ENCODE data around the gene PGD.
A peak's percentile ranks its signal among the peaks of the same experiment; 100 is the strongest.

Gene PGD

DNA sequence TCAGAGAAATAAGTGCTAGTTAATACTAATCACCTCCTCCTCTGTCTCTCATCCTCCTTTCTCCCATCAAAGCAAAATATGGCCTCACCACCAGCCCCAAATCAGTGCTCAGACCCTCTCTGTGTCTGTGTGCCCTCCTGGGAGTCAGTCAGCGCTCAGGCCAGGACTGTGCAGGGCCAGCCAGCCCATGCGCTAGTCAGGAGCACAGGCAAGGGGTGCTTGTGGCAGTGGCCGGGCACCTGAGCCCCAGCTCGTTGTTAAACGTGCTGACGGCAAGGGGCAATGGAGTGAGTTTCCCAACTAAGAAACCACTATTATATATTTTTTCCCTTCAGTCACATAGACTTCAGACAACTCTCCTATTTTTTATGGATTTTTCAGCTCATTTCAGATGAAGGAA lies 19.2 kb upstream of the PGD start:
- no peak for ATAC-seq

DNA sequence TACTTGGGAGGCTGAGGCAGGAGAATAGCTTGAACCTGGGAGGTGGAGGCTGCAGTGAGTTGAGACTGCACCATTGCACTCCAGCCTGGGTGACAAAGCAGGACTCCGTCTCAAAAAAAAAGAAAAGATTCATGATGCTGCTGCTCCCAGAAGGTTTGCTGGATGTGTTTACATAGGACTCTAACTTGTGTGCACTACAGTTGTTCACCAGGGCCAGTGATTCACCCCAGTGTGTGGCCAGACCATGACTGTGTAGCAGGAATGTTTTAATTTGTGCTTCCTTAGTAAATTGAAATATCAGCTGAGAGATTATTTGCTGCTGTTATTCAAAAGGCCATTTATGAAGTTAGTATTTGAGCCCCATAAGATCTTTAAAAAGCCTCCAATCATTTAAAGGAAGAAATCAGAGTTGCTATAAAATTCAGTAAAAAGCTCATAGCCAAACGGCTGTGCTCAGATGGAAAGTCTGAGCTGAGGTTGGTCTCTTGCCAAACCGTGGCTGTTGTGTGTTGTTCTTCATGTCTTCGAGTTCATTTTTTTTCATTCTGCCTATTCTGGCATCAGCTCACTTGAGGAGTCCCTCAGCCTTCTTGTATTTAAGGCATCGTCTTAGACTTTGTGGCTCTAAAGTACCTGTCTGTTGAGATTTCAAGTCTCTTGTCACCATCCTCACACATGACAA lies 18.1 kb upstream of the PGD start:
- ATAC-seq: peak; percentile 73
- TF ChIP-seq CSDC2 (CRISPR knock-in tag; IDR thresholded peaks at IDR 0.05): no peak
- TF ChIP-seq GLIS3 (CRISPR knock-in tag; IDR thresholded peaks at IDR 0.05): no peak
- TF ChIP-seq BACH2 (CRISPR knock-in tag; IDR thresholded peaks at IDR 0.05; ENCODE audit: borderline replicate concordance): no peak
- TF ChIP-seq RARB (CRISPR knock-in tag; IDR thresholded peaks at IDR 0.05): no peak
- TF ChIP-seq POU6F1 (CRISPR knock-in tag; IDR thresholded peaks at IDR 0.05; ENCODE audit: borderline replicate concordance, low read depth): no peak
- TF ChIP-seq SNAI2 (CRISPR knock-in tag; IDR thresholded peaks at IDR 0.05): no peak
- TF ChIP-seq ZNF70 (CRISPR knock-in tag; IDR thresholded peaks at IDR 0.05): no peak
- TF ChIP-seq ZFP30 (CRISPR knock-in tag; IDR thresholded peaks at IDR 0.05): no peak
- no peak for TF ChIP-seq CSRNP3 (CRISPR knock-in tag; IDR thresholded peaks at IDR 0.05)

More for the DNA sequence above, 19.2 kb upstream of the PGD start:
- TF ChIP-seq BACH2 (CRISPR knock-in tag; IDR thresholded peaks at IDR 0.05; ENCODE audit: borderline replicate concordance) (no peak), ZNF8 (CRISPR knock-in tag; IDR thresholded peaks at IDR 0.05) (no peak), CSDC2 (CRISPR knock-in tag; IDR thresholded peaks at IDR 0.05) (no peak), TCF4 (CRISPR knock-in tag; IDR thresholded peaks at IDR 0.05; ENCODE audit: borderline replicate concordance) (no peak), ZFP30 (CRISPR knock-in tag; IDR thresholded peaks at IDR 0.05) (no peak), ARNTL (CRISPR knock-in tag; IDR thresholded peaks at IDR 0.05; ENCODE audit: borderline replicate concordance, low read depth) (no peak), GLIS3 (CRISPR knock-in tag; IDR thresholded peaks at IDR 0.05) (no peak), OSR1 (CRISPR knock-in tag; IDR thresholded peaks at IDR 0.05) (no peak), SNAI2 (CRISPR knock-in tag; IDR thresholded peaks at IDR 0.05) (no peak), TOX (CRISPR knock-in tag; IDR thresholded peaks at IDR 0.05; ENCODE audit: borderline replicate concordance) (no peak), ZC3H10 (CRISPR knock-in tag; IDR thresholded peaks at IDR 0.05) (no peak), ISL1 (CRISPR knock-in tag; IDR thresholded peaks at IDR 0.05) (no peak), ZNF565 (CRISPR knock-in tag; conservative IDR thresholded peaks at IDR 0.05; ENCODE audit: low read depth) (no peak), CREB5 (CRISPR knock-in tag; IDR thresholded peaks at IDR 0.05; ENCODE audit: low read depth) (no peak), ESRRG (CRISPR knock-in tag; IDR thresholded peaks at IDR 0.05) (no peak)
- TF ChIP-seq, protein P1, sequence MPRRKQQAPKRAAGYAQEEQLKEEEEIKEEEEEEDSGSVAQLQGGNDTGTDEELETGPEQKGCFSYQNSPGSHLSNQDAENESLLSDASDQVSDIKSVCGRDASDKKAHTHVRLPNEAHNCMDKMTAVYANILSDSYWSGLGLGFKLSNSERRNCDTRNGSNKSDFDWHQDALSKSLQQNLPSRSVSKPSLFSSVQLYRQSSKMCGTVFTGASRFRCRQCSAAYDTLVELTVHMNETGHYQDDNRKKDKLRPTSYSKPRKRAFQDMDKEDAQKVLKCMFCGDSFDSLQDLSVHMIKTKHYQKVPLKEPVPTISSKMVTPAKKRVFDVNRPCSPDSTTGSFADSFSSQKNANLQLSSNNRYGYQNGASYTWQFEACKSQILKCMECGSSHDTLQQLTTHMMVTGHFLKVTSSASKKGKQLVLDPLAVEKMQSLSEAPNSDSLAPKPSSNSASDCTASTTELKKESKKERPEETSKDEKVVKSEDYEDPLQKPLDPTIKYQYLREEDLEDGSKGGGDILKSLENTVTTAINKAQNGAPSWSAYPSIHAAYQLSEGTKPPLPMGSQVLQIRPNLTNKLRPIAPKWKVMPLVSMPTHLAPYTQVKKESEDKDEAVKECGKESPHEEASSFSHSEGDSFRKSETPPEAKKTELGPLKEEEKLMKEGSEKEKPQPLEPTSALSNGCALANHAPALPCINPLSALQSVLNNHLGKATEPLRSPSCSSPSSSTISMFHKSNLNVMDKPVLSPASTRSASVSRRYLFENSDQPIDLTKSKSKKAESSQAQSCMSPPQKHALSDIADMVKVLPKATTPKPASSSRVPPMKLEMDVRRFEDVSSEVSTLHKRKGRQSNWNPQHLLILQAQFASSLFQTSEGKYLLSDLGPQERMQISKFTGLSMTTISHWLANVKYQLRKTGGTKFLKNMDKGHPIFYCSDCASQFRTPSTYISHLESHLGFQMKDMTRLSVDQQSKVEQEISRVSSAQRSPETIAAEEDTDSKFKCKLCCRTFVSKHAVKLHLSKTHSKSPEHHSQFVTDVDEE (CRISPR knock-in tag; IDR thresholded peaks at IDR 0.05): no peak
- TF ChIP-seq, protein P2, sequence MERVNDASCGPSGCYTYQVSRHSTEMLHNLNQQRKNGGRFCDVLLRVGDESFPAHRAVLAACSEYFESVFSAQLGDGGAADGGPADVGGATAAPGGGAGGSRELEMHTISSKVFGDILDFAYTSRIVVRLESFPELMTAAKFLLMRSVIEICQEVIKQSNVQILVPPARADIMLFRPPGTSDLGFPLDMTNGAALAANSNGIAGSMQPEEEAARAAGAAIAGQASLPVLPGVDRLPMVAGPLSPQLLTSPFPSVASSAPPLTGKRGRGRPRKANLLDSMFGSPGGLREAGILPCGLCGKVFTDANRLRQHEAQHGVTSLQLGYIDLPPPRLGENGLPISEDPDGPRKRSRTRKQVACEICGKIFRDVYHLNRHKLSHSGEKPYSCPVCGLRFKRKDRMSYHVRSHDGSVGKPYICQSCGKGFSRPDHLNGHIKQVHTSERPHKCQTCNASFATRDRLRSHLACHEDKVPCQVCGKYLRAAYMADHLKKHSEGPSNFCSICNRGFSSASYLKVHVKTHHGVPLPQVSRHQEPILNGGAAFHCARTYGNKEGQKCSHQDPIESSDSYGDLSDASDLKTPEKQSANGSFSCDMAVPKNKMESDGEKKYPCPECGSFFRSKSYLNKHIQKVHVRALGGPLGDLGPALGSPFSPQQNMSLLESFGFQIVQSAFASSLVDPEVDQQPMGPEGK (CRISPR knock-in tag; IDR thresholded peaks at IDR 0.05; ENCODE audit: borderline replicate concordance): no peak

- no peak for ATAC-seq
- TF ChIP-seq ZC3H10 (CRISPR knock-in tag; IDR thresholded peaks at IDR 0.05) (no peak), ARNTL (CRISPR knock-in tag; IDR thresholded peaks at IDR 0.05; ENCODE audit: borderline replicate concordance, low read depth) (no peak), TOX (CRISPR knock-in tag; IDR thresholded peaks at IDR 0.05; ENCODE audit: borderline replicate concordance) (no peak), ZNF70 (CRISPR knock-in tag; IDR thresholded peaks at IDR 0.05) (no peak)
Measured at GRCh38 chr1:10383630-10384029, 15.2 kb upstream of the PGD start.
